ENCODE measurements around the gene MRPL2. TPM values are rescaled to one million over a fixed set of nuclear protein-coding genes. Genes with fewer than 3 reads are reported as not detected.
"Not testable (repeated sequence)": the region's sequence is repeated elsewhere in the genome, so short reads cannot be mapped to it uniquely, and the experiment has no call there.

The MRPL2 gene
- total RNA-seq, 2 donors from 2014 or later: 7.4 to 10.6 TPM

GRCh38 chr6:43089874-43090558 is 30.8 kb upstream of the MRPL2 start:
- Histone ChIP-seq H3K4me1 (ENCODE audit: control insufficient read depth in 1 of 2, low read depth in 2 of 2) (no peaks in the 10 kb centered on the region), H3K27me3 (replicated peaks; ENCODE audit: insufficient read depth) (no peaks in the 10 kb centered on the region), H3K36me3 (no peaks in the 10 kb centered on the region), H3K9me3 (no peaks in the 10 kb centered on the region), H3K27ac (no peak overlapping the region), H3K4me3 (no peak overlapping the region)
- no peak for DNase-seq (ENCODE audit: low spot score)
- no peak for ATAC-seq (ENCODE audit: insufficient number of reproducible peaks, low FRiP score, low read depth)
- TF ChIP-seq, protein P1, sequence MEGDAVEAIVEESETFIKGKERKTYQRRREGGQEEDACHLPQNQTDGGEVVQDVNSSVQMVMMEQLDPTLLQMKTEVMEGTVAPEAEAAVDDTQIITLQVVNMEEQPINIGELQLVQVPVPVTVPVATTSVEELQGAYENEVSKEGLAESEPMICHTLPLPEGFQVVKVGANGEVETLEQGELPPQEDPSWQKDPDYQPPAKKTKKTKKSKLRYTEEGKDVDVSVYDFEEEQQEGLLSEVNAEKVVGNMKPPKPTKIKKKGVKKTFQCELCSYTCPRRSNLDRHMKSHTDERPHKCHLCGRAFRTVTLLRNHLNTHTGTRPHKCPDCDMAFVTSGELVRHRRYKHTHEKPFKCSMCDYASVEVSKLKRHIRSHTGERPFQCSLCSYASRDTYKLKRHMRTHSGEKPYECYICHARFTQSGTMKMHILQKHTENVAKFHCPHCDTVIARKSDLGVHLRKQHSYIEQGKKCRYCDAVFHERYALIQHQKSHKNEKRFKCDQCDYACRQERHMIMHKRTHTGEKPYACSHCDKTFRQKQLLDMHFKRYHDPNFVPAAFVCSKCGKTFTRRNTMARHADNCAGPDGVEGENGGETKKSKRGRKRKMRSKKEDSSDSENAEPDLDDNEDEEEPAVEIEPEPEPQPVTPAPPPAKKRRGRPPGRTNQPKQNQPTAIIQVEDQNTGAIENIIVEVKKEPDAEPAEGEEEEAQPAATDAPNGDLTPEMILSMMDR (IDR thresholded peaks at IDR 0.05): no peak

DNA sequence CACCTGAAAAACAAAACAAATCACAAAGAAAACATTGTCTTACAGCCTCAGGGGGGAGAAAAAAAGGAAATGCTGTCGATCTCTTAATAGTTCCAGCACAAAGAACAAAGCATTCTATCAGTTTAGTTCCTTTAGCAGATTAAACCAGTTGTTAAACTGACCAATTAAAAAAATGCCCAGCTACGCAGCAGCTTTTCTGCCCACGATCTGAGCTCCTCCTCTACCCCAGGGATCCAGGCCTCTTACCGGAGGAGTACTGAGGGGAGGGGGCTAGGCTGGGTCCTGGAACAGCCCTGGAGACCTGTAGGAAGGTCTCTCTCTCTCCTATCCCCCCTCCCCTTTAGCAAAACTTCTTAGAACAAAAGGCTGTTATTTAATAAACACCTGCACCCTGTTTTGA is 30.2 kb upstream of the MRPL2 start:
- TF ChIP-seq, protein P1 (IDR thresholded peaks at IDR 0.05): no peak
- ATAC-seq (ENCODE audit: insufficient number of reproducible peaks, low FRiP score, low read depth): no peak

GRCh38 chr6:43088654-43089056 is 29.4 kb upstream of the MRPL2 start:
- Histone ChIP-seq H3K4me1 (ENCODE audit: control insufficient read depth in 1 of 2, low read depth in 2 of 2) (no peaks in the 10 kb centered on the region), H3K9me3 (no peaks in the 10 kb centered on the region), H3K4me3 (no peak overlapping the region), H3K27me3 (replicated peaks; ENCODE audit: insufficient read depth) (no peaks in the 10 kb centered on the region), H3K27ac (no peak overlapping the region), H3K36me3 (no peaks in the 10 kb centered on the region)
- TF ChIP-seq, protein P1 (IDR thresholded peaks at IDR 0.05): no peak
- ATAC-seq (ENCODE audit: insufficient number of reproducible peaks, low FRiP score, low read depth): no peak
- no peak for DNase-seq (ENCODE audit: low spot score)

More for the DNA sequence above, 30.2 kb upstream of the MRPL2 start:
- H3K36me3 ChIP-seq: no peaks in the 10 kb centered on the region
- H3K4me3 ChIP-seq: no peak overlapping the region
- H3K9me3 ChIP-seq: no peaks in the 10 kb centered on the region
- no peak for DNase-seq (ENCODE audit: low spot score)
- H3K27me3 ChIP-seq (replicated peaks; ENCODE audit: insufficient read depth): no peaks in the 10 kb centered on the region
- H3K27ac ChIP-seq: no peak overlapping the region
- H3K4me1 ChIP-seq (ENCODE audit: control insufficient read depth in 1 of 2, low read depth in 2 of 2): no peaks in the 10 kb centered on the region

DNA sequence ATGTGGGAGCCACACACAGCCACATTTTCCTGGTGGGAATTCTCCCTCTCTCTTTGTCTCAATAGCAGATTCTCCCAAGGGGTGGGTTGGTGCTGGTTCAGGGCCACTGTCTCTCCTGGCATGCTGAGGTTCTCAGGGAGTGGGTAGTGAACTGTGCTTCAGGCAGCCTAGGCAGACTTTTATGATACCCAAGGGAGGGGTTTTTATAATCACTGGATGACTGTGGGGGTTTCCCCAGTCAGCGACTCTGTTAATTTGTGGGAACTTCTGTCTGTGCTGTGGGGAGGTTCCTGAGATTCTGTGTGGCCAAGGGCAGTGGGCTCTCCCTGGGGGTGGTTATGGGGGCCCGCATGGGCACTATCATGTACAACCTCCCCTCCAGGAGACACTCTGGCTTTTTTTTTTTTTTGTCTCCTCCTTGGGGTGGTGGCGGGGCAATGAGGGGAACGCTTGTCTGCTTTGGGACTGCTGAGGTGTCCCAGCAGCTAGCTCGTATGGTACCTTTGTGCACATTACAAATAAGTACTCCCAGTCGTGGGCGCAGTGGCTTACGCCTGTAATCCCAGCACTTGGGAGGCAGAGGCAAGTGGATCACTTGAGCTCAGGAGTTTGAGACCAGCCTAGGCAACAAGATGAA is 26.9 kb upstream of the MRPL2 start:
- no peak for DNase-seq (ENCODE audit: low spot score)
- TF ChIP-seq, protein P1 (IDR thresholded peaks at IDR 0.05): no peak
- Histone ChIP-seq H3K4me1 (ENCODE audit: control insufficient read depth in 1 of 2, low read depth in 2 of 2) (no peaks in the 10 kb centered on the region), H3K4me3 (no peak overlapping the region), H3K27me3 (replicated peaks; ENCODE audit: insufficient read depth) (no peaks in the 10 kb centered on the region), H3K9me3 (no peaks in the 10 kb centered on the region), H3K27ac (no peak overlapping the region), H3K36me3 (no peaks in the 10 kb centered on the region)
- ATAC-seq (ENCODE audit: insufficient number of reproducible peaks, low FRiP score, low read depth): no peak

DNA sequence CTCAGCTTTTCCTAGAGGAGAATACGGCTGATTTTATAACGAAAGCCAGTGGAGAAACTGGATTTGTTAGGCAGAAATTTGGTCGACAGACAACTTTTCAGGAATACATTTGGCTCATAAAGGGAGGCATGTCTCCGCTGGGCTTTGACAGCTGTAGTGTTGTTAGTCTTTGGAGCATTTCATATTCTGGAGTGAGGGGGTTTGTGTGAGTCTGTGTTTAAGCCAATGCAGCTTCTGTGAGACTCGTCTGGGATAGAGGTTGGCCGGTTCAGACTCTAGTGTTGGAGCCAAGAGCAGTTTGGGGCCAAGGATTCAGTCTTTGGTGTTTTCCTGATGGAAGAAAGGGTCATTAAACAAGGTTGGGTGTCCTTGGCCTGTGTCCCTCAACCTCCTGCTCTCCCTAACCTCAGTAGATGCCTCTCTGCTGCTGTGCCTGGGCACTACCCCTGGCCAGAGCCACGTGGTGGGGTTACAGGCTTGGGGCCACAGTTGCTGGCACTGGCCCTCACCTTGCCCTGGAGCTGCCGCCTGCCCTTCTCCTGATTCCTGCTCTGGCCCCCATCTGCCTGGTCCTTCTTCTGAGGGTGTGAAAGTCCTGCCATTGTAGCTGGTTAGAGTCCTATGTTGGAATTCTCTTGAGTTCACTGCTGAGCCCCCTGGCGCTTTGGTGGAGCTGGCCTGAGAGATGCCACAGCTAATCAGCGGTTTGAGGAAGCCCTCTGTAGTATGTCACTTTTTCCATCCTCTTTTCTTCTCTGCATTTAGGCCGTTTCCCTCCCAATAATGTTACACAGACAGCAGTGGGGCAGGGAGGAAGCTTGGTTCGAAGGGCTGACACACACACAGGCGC is 23.8 kb upstream of the MRPL2 start:
- no peak overlapping the region for H3K4me3 ChIP-seq
- H3K36me3 ChIP-seq: no peaks in the 10 kb centered on the region
- no peaks in the 10 kb centered on the region for H3K4me1 ChIP-seq (ENCODE audit: control insufficient read depth in 1 of 2, low read depth in 2 of 2)
- no peaks in the 10 kb centered on the region for H3K9me3 ChIP-seq
- ATAC-seq (ENCODE audit: insufficient number of reproducible peaks, low FRiP score, low read depth) (no peak), DNase-seq (ENCODE audit: low spot score) (no peak)
- H3K27ac ChIP-seq: no peak overlapping the region
- TF ChIP-seq, protein P1 (IDR thresholded peaks at IDR 0.05): no peak
- H3K27me3 ChIP-seq (replicated peaks; ENCODE audit: insufficient read depth): no peaks in the 10 kb centered on the region

DNA sequence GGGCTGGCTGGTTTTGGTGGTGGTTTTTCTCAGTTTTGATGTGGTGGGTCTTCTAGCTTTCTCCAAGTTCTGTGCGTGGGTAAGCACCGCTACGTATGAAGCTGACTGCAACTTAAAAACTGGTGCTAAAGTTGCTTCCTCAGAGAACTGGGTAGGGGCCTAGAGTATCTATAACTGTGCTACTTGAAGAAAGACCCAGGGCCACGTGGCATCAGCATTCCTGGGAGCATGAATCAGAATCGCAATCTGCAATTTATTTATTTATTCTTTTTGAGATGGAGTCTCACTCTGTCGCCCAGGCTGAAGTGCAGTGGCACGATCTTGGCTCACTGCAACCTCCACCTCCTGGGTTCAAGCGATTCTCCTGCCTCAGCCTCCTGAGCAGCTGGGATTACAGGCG is 22.7 kb upstream of the MRPL2 start:
- not testable (repeated sequence) for DNase-seq (ENCODE audit: low spot score); H3K27me3 ChIP-seq (replicated peaks; ENCODE audit: insufficient read depth); H3K36me3 ChIP-seq; H3K4me1 ChIP-seq (ENCODE audit: control insufficient read depth in 1 of 2, low read depth in 2 of 2); H3K9me3 ChIP-seq; H3K27ac ChIP-seq; H3K4me3 ChIP-seq; ATAC-seq (ENCODE audit: insufficient number of reproducible peaks, low FRiP score, low read depth)

Data from thoracic aorta (tissue), 2 donors.